Heart left ventricle (tissue), 16 donors: ENCODE results near the gene ZGPAT. TPM values are rescaled to one million over a fixed set of nuclear protein-coding genes. Genes with fewer than 3 reads are reported as not detected.

ENCODE experiments used
- ATAC-seq, 4 donors: fragments of 200-7000 bp; cut with Tn5 transposase; one replicate each; pipeline ENCODE4 v1.9.1; 2020 to 2022; ENCODE audit warnings: moderate library complexity in 4 of 4, mild to moderate bottlenecking in 3 of 4, moderate number of reproducible peaks in 1 of 4
- DNase-seq, 5 donors: peaks; one replicate each; pipeline ENCODE4 v3.0.0-alpha.2; 2020
- H3K27ac ChIP-seq, 12 donors: fragments of 200-600 bp; sonication (generic) in 4 of 12; one replicate each; pipeline versions ENCODE4 v1.5.0 to v1.8.0; 2016 to 2022; ENCODE audit warnings: mild to moderate bottlenecking in 2 of 12
- H3K27me3 ChIP-seq, 9 donors: fragments of 200-600 bp; sonication (generic) in 2 of 9; one replicate each; pipeline versions ENCODE4 v1.5.1 to v1.8.0; 2016 to 2022; ENCODE audit warnings: mild to moderate bottlenecking in 3 of 9
- H3K36me3 ChIP-seq, 9 donors: fragments of 200-600 bp; sonication (generic) in 2 of 9; one replicate each; pipeline versions ENCODE4 v1.5.0 to v1.8.0; 2018 to 2022; ENCODE audit warnings: mild to moderate bottlenecking in 2 of 9
- H3K4me1 ChIP-seq, 12 donors: fragments of 200-600 bp; sonication (generic) in 4 of 12; one replicate each; pipeline versions ENCODE4 v1.5.0 to v1.8.0; 2016 to 2022; ENCODE audit warnings: mild to moderate bottlenecking in 3 of 12
- H3K4me3 ChIP-seq, 12 donors: fragments of 200-600 bp; sonication (generic) in 4 of 12; one replicate each; pipeline versions ENCODE4 v1.5.0 to v1.8.0; 2017 to 2022; ENCODE audit warnings: mild to moderate bottlenecking in 9 of 12, moderate library complexity in 4 of 12
- H3K9me3 ChIP-seq, 12 donors: fragments of 200-600 bp; sonication (generic) in 4 of 12; one replicate each; pipeline versions ENCODE4 v1.5.0 to v1.8.0; 2016 to 2022; ENCODE audit warnings: mild to moderate bottlenecking in 1 of 12
- CTCF ChIP-seq, 12 donors: fragments of 200-600 bp; sonication (generic) in 4 of 12; IDR thresholded peaks; one replicate each; pipeline versions ENCODE4 v1.5.0 to v1.8.0; 2018 to 2022; ENCODE audit warnings: antibody characterized with exemption in 12 of 12, mild to moderate bottlenecking in 5 of 12
- POLR2A ChIP-seq, 2 donors: fragments of 450-650 bp; IDR thresholded peaks; one replicate each; pipeline ENCODE4 v1.6.1; 2017; ENCODE audit warnings: antibody characterized with exemption in 2 of 2, mild to moderate bottlenecking in 2 of 2, moderate library complexity in 2 of 2
- WGBS, 4 donors: extraction: QIAGEN DNeasy Blood & Tissue Kit in 2 of 4; methylation state at CpG; one replicate each; pipeline versions ENCODE4 v1.1.5 to v1.1.7; 2013 to 2018; 5-methylcytosine and 5-hydroxymethylcytosine counted together
- intact Hi-C, 10 donors: fragments of 100-400 bp; cut with DNase I; formaldehyde crosslinking; loops; one replicate each; pipeline versions ENCODE4 v1.11.1 to v1.14.2; 2022
- polyA plus RNA-seq, 2 donors: library from polyadenylated mRNA; stranded (reverse); fragments of 200-250 nt; gene quantifications; one replicate each; pipeline ENCODE4 v1.2.3, GENCODE V29; 2013
- total RNA-seq, 9 donors: library from RNA; depleted of rRNA in 2 of 9; stranded (reverse); fragments of >200 nt in 2 of 9; fragmentation: NEBNext Ultra II Directional in 3 of 9; extraction: Animal tissue kit (Norgen Biotek cat#: 25700) in 3 of 9; gene quantifications; one replicate each; pipeline versions ENCODE4 v1.1.0 to v1.2.4, GENCODE V29; 2016 to 2023
- donor health status: ischemic (EF 13 %, LVEDD 7.1; RV severe dilation, severe dysfunction).
- donor health status: healthy with polysubstance abuse.
- donor health status: DM: no; HTN: yes; CAD: no.
- donor health status: DM: no; HTN: no; CAD: no.
- donor health status: ischemic (EF 25% LVEDD 6.9; RV normal size, moderate dysfunction).
- donor health status: ischemic (EF 25% LVEDD 5.7; RV mildly dilated, moderate dysfunction).
- donor health status: healthy.
- donor health status: DM: yes; HTN: yes; CAD: no.
- donor health status: ischemic (EF 35%, LVEDD 5.7; RV mildly dilated, moderate dysfunction).
- donor health status: nonischemic (EF 11% LVEDD 7.7; RV severe dilation, severe dysfunction).
- donor health status: DM: yes; HTN: yes; CAD: no.
- donor health status: PGD.
- donor health status: ischemic (EF 29% LVEDD 5.4; RV normal size, mild dysfunction).
- donor health status: nonischemic (EF 23%, LVEDD 6.1; RV moderate dilation, normal function).

Gene ZGPAT
- total and polyA plus RNA-seq, 11 donors: 12.9 to 34.4 (median 20.0) TPM

GRCh38 chr20:63704749-63705117 lies 3.1 kb upstream of the ZGPAT start:
- TF ChIP-seq CTCF (IDR thresholded peaks at IDR 0.05) (no peak), POLR2A (IDR thresholded peaks at IDR 0.05) (no peak)
- Histone ChIP-seq H3K27ac (no peak overlapping the region), H3K27me3 (no peaks in the 10 kb centered on the region), H3K4me3 (no peak overlapping the region), H3K9me3 (no peaks in the 10 kb centered on the region), H3K4me1 (peaks cover 3 to 38% (median 25%) of the 10 kb centered on the region in 12 donors), H3K36me3 (peaks cover 0 to 54% (median 44%) of the 10 kb centered on the region in 9 donors)
- intact Hi-C loops: loop anchor here in 1 of 10 donors (5.0 kb wide), 1 partner anchor 158 kb away; the partner anchor contains the start of gene ABHD16B
- DNase-seq (no peak), ATAC-seq (no peak)
- 81 to 91% (median 84%) methylated on average over 5 to 6 of the region's 6 CpGs for WGBS, 4 donors

- Histone ChIP-seq H3K36me3 (peaks cover 0 to 54% (median 46%) of the 10 kb centered on the region in 9 donors), H3K4me1 (peaks cover 3 to 36% (median 25%) of the 10 kb centered on the region in 12 donors), H3K4me3 (no peak overlapping the region), H3K9me3 (no peaks in the 10 kb centered on the region), H3K27ac (peak overlapping the region in 3 of 12 donors; percentile 91 to 97 (median 95)), H3K27me3 (no peaks in the 10 kb centered on the region)
- ATAC-seq (no peak), DNase-seq (no peak)
- WGBS, 4 donors: 84 to 90% (median 88%) methylated on average over 8 of the region's 8 CpGs
- intact Hi-C loops: loop anchor here in 1 of 10 donors (5.0 kb wide), 1 partner anchor 157 kb away; the partner anchor contains the start of gene ABHD16B
- TF ChIP-seq CTCF (IDR thresholded peaks at IDR 0.05) (no peak), POLR2A (IDR thresholded peaks at IDR 0.05) (no peak)
Measured at GRCh38 chr20:63705232-63706026, 2.4 kb upstream of the ZGPAT start.

GRCh38 chr20:63706027-63706695 lies 1.7 kb upstream of the ZGPAT start:
- Histone ChIP-seq H3K4me3 (peak overlapping the region in 9 of 12 donors; percentile 65 to 98 (median 87)), H3K27ac (peak overlapping the region in 8 of 12 donors; percentile 89 to 97 (median 94)), H3K27me3 (no peaks in the 10 kb centered on the region), H3K36me3 (peaks cover 0 to 58% (median 51%) of the 10 kb centered on the region in 9 donors), H3K4me1 (peaks cover 3 to 35% (median 25%) of the 10 kb centered on the region in 12 donors), H3K9me3 (no peaks in the 10 kb centered on the region)
- no peak for ATAC-seq
- DNase-seq: no peak
- no peak for TF ChIP-seq POLR2A (IDR thresholded peaks at IDR 0.05)
- no peak for TF ChIP-seq CTCF (IDR thresholded peaks at IDR 0.05)
- intact Hi-C loops: loop anchor here in 1 of 10 donors (5.0 kb wide), 1 partner anchor 156 kb away; the partner anchor contains the start of gene ABHD16B
- WGBS, 4 donors: 65 to 79% (median 69%) methylated on average over 12 of the region's 12 CpGs
